EH (cell line): ENCODE results near the gene TBC1D14.
"Not testable (repeated sequence)": the region's sequence is repeated elsewhere in the genome, so short reads cannot be mapped to it uniquely, and the experiment has no call there.

Source experiments
- DNase-seq: peaks from one replicate; pipeline ENCODE4 v3.0.0-alpha.2; 2015; ENCODE audit warnings: low read depth

The TBC1D14 gene

DNA sequence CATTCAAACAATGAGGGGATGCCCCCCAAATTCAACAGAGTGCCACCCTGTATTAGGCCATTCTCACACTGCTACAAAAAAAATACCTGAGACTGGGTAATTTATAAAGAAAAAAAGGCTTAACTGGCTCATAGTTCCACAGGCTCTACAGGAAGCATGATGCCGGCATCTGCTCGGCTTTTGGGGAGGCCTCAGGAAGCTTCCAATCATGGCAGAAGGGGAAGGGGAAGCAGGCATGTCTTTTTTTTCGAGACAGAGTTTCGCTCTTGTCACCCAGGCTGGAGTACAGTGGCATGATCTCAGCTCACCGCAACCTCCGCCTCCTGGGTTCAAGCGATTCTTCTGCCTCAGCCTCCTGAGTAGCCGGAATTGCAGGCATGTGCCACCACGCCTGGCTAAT is 18.7 kb upstream of the TBC1D14 start:
- DNase-seq, result not testable (repeated sequence)

DNA sequence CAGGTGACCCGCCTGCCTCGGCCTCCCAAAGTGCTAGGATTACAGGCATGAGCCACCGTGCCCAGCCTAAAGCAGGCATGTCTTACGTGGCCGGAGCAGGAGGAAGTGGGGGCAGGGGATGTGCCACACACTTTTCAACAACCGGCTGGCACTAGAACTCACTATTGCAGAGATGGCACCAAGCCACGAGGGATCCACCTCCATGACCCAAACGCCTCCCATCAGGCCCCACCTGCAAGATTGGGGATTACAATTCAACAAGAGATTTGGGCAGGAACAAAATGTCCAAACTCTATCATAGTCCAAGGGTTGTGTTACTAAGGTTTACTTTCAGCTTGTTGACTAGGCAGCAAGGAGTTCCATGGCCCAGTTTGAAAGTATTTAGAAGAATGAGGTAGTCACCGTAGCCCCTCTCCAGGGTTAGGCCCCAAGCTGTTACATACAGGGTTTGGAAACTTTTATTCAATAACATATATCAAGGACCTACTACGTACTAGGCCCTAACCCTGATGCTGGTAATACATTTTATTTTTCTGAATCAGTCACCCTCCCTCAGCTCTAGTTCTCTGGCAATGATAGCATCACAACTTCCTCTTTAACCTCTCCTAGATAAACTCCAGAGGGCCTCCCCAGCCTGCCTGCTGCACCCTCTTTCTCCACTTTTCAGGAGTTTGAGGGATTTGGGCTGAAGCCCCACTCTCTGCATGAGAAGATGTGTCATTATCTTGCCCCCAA is 18.0 kb upstream of the TBC1D14 start:
- peak; percentile 32 for DNase-seq

DNA sequence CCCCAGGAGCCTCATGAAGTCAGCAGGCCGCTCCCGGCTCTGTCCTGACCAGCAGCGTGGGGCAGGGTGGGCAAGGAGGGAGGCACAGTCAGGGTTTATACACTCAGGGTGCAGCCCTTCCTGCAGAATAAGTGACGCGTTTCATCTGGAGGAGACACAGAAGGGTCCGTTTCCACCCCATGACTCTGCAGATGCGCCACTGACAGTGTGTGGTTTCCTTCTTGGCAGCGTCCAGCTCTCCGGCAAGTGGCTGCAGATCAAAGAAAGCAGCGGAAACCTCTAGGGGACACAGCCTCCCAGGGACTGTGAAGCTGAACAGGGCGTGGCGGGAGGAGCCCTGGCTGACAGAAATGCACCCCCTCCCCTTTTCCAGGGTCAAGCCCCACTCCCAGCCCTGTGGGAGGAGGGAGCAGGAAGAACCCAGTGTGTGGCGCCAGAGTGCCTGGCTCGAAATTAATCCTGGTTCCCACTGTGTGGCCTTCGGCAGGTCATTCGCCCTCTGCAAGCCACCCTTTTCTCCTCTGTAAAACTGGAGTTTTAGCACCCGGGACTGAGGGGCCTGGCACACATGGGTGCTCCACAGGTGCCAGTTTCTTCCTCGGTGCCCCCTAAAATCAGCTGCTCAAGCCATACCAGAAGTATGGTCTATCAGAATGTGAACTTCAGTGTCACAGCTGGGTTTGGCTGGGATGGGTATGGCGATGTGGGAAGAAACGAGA is 17.3 kb upstream of the TBC1D14 start:
- DNase-seq, result peak; percentile 74

DNA sequence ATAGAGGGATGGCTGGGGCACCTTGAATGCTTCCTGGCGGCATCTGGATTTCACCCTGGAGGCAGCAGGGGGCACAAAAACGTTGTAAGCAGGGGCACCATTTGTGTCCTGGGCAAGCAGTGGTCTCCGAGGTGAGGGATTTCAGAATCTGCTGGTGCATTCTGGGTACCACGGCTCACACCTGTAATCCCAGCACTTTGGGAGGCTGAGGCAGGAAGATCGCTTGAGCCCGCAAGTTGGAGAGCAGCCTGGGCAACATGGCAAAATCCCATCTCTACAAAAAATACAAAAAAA is 16.8 kb upstream of the TBC1D14 start:
- DNase-seq, result no peak

- peak; percentile 51 for DNase-seq
Measured at GRCh38 chr4:6893449-6894085, 16.1 kb upstream of the TBC1D14 start.

DNA sequence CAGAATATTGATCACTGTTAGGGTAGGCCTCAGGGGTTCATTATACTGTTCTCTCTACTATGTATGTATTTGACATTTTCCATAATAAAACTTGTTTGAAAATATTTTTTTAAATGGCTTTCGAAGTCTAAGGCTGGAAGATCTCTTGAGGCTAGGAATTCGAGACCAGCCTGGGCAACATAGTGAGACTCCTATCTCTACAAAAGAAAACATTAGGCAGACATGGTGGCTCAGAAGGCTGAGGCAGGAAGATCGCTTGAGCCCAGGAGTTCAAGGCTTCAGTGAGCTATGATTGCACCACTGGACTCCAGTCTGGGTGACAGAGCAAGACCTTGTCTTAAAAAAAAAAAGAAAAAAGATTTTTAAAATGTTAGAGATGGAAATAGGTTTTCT is 15.5 kb upstream of the TBC1D14 start:
- no peak for DNase-seq

DNA sequence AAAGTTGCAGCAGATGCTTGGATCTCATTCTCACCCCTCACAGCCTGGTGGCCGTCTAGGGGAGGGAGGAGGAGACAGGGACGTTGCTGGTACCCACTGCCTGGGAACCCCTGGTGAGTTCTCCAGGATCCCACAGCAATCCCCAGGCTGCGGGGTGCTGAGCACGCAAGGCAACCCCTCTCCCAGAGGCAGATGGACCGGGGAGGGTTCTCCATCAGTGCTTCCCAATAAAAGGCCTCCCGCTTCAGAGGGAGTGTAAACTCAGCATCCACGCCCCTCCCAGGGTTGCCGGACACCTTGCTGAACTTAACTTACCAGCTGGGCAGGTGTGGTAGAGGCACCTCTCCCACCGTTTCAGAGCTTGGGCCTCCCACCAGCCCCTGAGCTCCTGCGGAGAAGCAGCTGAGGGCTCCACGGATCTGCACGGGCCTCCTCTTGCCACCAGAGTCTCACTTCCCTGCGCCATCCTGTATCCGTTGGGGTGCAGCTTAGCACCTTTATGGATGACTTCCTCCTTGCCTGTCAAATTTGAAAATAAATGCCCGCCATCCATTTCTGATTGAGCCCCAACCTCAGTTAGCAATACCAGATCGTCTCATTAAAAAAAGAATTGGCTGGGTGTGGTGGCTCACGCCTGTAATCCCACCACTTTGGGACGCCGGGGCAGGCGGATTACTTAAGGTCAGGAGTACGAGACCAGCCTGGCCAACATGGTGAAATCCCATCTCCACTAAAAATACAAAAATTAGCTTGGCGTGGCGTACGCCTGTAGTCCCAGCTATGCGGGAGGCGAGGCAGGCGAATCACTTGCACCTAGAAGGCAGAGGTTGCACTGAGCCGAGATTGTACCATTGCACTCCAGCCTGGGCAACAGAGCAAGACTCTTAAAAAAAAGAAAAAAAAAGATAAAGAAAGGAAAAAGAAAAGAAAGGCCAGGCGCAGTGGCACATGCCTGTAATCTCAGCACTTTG is 14.8 kb upstream of the TBC1D14 start:
- DNase-seq, result no peak

DNA sequence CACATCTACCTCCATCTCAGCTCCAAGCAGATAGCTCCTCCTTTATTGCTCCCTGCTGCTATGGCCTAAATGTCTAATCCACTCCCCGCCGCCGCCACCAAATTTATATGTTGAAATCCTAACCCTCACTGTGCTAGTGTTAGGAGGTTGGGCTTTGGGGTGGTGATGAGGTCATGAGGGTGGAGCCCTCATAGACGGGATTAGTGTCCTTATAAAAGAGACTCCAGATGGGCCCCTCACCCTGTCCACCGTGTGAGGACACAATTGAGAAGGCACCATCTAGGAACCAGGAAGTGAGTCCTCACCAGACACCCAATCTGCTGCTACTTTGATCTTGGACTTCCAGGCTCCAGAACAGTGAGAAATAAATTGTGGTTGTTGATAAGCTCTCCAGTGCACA is 13.6 kb upstream of the TBC1D14 start:
- no peak for DNase-seq

- DNase-seq, result no peak
Measured at GRCh38 chr4:6898763-6899162, 10.9 kb upstream of the TBC1D14 start.

DNA sequence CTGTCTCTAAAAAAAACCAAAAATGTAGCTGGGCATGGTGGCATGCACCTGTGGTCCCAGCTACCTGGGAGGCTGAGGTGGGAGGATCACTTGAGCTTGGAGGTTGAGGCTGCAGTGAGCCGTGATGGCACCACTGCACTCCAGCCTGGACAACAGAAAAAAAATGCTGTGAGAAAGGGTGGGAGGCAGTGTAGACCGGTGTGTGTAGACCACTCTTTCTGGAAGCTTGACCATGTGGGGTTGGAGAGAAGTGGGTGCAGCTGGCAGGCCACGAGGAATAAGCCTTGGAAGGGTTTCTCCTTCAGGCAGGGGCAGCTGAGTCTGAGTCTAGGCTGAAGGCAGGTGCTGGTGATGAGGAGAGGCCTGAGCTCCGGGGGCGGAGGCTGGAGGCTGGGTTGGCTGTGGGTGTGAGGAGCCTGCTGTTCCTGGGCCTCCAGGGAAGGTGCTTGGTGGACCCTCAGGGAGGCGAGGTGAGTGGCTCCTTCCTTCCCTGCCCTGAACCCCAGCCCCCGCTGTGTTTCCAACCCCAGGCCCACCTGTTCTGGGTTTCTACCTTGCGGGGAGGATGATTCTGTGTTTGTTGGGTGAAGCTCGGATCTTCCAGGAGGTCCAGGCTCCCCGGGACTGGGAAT is 9.3 kb upstream of the TBC1D14 start:
- no peak for DNase-seq

GRCh38 chr4:6900956-6901355 is 8.7 kb upstream of the TBC1D14 start:
- no peak for DNase-seq

GRCh38 chr4:6901669-6902317 is 7.8 kb upstream of the TBC1D14 start:
- no peak for DNase-seq

DNA sequence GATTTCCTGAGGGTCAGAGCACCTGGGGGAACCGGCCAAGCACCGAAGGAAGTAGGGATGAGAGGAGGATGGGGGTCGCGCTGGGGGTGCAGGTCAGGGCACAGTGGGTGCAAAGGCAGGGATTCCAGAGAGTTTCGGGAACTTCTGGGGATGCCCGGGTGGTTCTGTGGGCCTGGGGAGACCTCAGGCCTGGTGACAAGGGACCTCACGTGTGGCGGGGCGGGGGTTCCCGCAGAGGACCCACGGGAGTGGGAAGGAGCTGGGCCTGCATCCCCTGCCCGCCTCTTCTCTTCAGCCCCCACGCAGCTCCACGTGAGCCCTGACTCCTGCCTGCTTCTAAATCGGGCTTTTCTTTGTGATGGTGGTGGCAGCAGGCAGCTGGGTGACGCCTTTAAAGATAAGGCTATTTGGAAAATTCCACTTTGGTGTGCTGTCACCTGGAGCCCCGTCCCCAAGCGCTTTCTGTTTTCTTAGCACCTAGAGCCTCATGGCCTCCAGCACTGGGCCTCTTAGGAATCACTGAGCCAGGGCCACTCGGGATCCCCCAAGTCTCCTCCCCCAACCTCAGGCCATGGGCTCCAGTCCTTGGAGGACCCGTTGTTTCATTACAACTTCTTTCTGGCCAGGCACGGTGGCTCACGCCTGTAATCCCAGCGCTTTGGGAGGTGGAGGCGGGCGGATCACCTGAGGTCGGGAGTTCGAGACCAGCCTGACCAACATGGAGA is 7.1 kb upstream of the TBC1D14 start:
- DNase-seq, result no peak

- no peak for DNase-seq
Measured at GRCh38 chr4:6905516-6906445, 3.8 kb upstream of the TBC1D14 start.

- not testable (repeated sequence) for DNase-seq
Measured at GRCh38 chr4:6906486-6906885, 3.1 kb upstream of the TBC1D14 start.

- DNase-seq, result peak; percentile 16
Measured at GRCh38 chr4:6907658-6908191, 1.9 kb upstream of the TBC1D14 start.

- DNase-seq, result no peak
Measured at GRCh38 chr4:6908432-6909112, 1.1 kb upstream of the TBC1D14 start.

DNA sequence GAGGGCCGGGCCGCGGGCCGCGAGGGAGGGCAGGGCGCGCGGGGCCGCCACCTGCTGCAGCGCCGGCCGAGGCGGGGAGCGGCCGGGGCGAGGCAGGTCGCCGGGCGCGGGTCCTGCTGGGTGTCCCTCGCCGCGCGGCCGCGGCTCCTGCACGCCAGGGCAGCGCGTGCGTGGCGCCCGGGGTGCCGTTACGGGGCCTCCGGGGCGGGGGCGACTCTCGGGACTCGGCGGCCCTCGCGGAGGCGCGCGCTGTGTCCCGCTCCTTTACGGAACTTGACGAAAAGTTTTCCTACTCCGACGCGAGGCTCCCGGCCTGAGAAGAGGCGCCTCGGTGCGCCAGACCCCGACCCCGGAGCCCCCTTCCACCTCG is 329 bp downstream of the TBC1D14 start:
- DNase-seq, result no peak
